Activated T-cell treated with anti-CD3 and anti-CD28 coated beads for 4 hours (primary cell): ENCODE measurements around the gene CASKIN1.
"Not testable (repeated sequence)": the region's sequence is repeated elsewhere in the genome, so short reads cannot be mapped to it uniquely, and the experiment has no call there.

ENCODE experiments used
- DNase-seq: peaks from one replicate; pipeline ENCODE4 v3.0.0-alpha.2; 2020

CASKIN1 gene

DNA sequence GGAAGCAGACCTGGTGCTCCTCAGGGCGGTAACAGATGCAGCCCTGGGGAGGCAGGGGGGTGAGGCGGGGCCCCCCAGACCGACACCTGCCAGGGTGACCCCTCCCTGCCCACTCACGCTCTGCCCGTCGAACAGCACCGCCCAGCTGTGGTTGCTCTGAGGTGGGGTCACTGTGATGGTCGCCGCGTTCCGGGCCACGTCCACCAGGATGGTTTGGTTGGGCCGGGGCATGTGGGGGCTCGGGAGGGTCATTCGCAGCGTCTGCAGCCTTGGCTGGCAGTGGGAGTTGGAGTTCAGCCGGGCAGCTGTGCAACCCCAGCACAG, 13.6 kb upstream of the CASKIN1 start:
- no peak for DNase-seq

DNA sequence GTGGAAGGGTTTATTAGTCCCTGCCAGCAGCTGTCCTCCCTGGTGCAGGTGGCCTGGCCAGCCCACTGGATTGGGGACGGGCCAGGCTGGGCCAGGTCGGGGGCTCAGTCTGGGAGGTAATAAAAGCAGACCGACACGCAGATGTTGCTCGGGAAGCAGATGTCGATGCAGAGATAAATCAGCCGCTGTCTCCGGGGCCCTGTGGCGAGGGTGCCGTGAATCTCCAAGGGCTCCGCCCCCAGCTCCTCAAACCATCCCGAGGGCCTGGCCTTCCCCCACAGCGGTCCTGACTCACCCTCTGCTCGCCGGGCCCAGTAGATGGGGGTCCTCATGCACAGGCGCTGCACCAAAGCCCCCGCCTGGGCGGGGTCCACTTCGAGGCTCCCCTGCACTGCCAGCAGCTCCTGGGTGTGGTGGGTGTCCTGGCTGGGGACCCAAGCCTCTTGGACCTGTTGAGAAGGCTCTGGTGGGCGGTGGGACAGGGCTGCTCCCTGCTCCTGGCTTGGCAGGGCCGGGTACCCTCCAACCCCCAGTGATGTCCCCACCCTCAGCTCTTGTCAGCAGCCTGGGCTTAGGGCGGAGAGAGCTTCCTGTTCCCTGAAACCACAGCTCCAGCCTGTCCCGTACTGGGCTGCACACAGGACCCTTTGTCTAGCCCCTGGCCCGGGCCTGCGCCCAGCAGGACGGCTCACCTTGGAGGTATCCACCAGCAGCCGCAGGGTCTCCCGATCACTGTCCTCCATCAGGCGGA, 13.0 kb upstream of the CASKIN1 start:
- no peak for DNase-seq

DNA sequence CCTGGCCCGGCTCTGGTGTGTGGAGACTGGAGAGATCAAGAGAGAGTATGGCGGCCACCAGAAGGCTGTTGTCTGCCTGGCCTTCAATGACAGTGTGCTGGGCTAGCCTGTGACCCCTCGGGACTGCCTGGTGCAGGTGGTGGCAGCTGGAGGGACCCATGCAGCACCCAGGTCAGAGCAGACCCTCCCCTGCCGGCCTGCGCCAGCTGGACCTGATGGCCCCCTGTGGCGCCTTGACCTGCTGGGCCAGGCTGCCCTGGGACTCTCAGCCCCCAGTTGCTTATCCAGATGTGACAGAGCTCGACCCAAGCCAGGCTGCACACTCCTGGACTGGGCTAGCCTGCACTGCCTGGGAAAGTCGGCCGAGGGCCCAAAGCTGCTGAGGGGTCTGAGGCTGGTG, 12.4 kb upstream of the CASKIN1 start:
- DNase-seq: no peak

DNA sequence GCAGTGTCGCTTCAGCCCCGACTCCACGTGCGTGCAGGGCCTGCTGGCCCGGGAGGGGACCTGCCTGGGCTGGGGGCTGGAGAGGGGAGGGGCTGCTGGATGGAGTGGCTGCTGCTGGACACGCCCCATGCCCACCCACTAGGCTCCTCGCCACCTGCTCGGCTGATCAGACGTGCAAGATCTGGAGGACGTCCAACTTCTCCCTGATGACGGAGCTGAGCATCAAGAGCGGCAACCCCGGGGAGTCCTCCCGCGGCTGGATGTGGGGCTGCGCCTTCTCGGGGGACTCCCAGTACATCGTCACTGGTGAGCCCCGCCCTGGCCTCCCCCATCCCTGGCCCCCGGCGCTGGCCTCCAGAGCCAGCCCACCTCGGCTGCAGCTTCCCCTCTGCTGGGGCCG, 11.9 kb upstream of the CASKIN1 start:
- DNase-seq: no peak

DNA sequence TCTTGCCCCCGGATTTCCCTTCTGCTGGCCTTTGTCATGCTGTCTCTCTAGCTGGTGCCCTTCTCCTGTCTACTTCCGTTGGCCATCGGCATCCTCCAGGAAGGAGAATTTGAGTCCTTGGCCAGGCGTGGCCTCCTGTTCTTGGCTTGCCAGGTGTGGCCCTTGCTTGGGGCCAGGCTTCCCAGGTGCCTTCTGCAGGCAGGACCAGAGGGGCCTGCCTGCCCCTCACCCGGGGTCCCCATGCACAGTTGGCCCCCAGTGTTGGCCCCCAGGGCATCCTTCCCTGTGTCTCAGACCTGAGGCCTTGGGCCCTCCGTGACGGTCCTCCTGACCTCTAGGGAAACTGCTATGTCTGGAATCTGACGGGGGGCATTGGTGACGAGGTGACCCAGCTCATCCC, 11.5 kb upstream of the CASKIN1 start:
- DNase-seq: no peak

DNA sequence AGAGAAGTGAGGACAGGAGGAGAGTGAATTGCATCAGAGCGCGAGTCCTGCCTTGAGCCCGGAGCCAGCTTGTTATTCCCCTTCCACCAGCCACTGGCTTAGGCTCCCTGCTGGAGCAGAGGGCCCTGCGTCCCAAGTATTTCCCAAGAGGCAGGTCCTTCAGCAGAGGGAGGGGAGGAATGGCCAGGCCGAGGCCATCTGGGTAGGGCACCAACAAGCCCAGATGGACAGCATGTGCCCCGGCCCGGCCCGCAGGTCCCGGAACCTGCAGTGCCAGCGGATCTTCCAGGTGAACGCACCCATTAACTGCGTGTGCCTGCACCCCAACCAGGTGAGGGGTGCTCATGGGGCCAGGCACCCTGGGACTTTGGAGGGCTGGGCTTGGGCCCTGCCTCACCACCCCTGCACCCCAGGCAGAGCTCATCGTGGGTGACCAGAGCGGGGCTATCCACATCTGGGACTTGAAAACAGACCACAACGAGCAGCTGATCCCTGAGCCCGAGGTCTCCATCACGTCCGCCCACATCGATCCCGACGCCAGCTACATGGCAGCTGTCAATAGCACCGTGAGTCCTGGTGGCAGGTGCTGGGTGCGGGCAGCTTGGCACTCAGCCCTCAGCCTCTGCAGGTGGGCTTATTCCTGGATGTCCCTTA, 10.5 kb upstream of the CASKIN1 start:
- no peak for DNase-seq

DNA sequence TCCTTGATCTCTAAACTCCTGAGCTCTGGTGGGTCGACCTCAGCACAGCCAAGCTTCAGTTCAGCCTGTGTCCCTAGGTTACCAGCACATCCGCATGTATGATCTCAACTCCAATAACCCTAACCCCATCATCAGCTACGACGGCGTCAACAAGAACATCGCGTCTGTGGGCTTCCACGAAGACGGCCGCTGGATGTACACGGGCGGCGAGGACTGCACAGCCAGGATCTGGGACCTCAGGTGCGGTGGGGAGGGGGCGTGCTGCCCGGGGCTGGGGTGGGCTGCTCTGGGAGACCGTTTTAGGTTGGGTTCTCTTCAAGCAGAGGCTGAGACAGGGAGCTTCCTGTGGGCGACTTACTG, 10.0 kb upstream of the CASKIN1 start:
- DNase-seq: no peak

DNA sequence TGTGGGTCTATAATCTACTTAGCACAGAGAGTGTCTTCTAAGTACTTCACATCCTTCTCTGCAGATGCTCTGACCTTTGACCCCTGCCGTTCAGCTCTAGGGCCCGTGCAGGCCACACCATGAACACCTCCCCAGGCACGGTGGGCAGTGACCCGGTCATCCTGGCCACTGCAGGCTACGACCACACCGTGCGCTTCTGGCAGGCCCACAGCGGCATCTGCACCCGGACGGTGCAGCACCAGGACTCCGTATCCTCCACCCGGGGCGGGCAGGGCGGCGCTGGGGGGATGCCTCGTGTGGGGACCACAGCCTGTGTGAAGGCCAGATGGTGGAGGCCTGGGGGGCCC, 9.5 kb upstream of the CASKIN1 start:
- no peak for DNase-seq

DNA sequence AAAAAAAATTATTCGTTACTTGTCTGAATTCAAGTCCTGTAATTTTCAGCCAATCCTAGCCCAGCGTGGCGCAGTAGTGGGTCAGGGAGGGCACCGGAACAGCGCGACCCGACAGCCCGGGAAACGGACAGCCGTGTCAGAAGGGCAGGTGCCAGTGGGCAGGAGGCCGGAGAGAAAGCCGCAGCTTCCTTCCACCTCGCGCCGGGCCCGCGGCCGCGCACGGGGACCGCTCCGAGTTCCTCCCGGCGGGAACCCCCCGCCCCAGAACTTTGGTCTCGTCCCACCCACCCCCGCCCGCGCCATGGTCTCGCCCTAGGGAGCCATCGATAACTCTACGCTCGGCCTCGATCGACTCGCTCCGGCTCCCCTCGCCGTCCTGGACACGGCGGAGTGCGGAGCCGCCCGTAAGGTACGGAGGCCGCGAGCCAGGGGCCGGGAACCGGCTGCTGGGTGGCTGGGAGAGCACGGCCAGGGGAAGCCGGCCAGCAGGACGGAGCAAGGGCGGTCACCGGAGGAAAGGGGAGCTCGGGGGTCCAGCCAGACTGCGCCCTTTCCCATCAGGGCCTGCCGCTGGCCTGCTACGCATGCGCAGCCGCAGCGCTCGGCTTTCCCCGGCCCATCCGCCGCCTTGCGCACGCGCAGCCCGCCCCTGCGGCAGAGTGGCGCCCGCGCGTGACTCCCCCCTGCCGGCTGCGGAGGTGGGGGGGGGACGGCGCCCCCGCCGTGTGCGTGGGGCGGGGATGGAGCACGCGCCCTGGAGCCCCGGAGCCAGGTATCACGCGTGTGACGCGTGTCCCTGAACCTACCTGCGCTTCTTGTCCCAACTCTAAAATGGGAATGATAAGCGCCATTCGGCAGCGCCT, 8.9 kb upstream of the CASKIN1 start, which contains the start of gene MLST8:
TSS of gene MLST8 (plus strand) at position 351 of the 863 bp plus-strand sequence. CDS start 632 bp downstream, outside the sequence.
- peak; percentile 82 for DNase-seq

DNA sequence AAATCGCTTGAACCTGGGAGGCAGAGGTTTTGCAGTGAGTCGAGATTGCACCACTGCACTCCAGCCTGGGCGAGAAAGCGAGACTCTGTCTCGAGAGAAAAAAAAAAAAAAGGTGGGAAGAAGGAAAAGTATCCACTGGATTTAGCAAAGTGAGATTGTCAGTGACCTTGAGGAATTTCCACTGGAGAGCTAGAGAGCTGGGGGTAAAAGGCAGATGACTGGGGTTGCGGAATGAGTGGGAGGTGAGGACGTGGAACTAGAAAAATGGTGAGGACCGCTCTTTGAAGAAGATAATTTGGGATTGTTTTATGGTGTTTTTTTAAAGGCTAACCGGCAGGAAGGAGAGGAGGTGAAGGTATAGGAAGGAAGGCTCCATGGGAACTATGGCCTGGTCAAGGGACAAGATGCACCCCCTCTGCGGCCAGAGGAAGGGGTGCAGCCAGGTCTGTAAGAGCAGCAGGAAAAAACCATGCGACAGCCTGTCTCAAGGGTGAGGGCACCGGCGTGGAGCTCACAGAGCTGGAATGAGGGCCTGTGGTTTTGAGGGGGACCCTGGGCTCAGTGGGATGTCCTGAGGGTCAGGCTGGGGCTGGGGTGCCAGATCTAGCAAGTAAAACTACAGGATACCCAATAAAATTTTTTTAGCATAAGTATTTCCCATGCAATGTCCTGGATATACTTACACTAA, 8.2 kb upstream of the CASKIN1 start:
- DNase-seq: no peak

DNA sequence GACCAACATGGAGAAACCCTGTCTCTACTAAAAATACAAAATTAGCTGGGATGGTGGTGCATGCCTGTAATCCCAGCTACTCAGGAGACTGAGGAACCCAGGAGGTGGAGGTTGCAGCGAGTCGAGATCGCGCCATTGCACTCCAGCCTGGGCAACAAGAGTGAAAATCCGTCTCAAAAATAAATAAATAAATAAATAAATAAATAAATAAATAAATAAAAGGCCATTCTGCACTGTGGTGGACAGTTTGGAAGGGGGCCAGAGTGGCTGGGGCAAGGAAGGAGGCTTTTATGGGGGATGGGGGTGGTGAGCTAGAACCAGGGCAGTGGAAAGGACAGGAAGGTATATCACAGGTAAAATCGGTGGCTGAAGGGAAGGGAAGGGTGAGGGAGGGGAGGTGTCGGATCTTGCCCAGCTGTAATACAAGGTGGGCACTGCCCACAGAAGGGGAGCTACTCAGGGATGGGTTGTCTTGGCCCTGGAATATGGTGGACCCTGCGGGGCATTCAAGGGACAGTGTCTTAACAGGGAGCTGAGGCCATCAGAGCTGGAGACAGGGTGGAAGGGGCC, 6.8 kb upstream of the CASKIN1 start:
- not testable (repeated sequence) for DNase-seq

DNA sequence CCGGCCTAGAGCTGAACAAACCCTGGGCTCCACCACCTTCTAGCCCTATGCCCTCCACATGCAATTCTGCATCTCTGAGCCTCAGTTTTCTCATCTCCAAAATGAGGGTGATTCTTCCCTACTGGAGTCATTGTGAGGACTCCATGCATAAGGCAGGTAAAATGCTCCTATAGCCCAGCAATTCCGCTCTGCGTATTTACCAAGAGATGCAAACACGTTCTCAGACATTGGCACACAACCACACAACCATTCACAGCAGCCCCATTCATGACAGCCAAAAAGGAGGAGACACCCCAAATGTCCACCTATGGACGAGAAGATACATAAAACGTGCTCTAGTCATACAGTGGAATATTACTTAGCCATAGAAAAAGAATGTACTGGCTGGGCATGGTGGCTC, 3.9 kb upstream of the CASKIN1 start:
- DNase-seq: no peak

DNA sequence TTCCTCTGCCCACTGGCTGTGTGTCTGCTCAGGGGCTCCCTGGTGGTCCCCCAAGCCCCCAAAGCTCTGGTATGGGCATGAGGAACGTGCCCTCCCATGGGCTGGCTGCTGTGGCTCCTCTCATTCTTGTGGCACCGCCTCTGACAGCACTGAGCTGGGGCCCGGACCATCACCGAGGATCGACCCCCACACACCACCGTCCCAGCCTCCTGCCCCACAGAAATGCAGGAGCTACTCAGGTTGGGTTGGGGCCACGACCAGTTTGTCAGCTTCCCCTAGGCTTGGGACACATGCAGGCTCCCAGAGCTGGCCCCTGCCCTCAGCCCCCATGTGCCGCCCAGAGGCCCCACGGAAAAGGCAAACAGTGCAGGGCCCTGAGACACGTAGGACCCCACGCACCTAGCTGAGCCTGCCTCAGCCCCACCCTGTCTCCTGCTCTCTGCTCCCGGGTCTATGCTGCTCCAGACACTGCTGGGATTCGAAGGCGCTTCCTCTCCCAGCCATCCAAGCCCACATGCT, 3.3 kb upstream of the CASKIN1 start:
- no peak for DNase-seq

DNA sequence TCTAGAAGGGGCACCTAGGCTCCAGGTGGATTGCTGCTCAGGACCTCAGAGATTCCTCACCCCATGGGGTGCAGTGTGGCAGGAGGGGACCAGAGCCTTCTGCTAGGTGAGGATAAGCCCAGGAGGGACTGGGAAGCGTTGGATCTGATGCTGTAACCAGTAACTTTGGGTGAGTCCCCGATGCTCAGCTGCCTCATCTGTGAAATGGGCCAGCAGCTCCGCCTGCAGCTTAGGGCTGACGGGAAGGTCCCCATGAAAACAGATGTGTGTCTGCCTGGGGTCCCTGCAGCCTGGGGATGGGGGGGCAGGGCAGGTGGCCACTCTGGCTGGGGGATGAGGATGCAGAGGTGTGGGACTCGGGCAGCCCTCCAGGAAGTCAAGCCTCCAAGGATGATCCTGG, 2.7 kb upstream of the CASKIN1 start:
- no peak for DNase-seq

DNA sequence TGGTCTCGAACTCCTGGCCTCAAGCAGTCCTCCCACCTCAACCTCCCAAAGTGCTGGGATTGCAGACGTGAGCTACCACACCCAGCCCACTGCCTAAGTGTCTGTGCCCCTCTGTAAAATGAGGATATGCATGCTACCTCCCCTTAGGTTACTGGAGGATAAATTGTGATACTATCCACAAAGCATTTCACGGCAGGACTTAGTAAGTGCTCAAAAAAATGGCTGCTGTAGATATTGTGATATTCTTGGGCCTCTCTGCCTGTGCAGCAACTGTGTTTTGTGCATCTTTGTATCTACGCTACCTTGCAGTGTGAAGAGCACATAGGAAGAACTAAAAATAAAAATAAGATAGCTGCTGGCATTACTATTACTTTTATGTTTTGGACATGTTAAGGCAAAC, 1.9 kb upstream of the CASKIN1 start:
- no peak for DNase-seq

DNA sequence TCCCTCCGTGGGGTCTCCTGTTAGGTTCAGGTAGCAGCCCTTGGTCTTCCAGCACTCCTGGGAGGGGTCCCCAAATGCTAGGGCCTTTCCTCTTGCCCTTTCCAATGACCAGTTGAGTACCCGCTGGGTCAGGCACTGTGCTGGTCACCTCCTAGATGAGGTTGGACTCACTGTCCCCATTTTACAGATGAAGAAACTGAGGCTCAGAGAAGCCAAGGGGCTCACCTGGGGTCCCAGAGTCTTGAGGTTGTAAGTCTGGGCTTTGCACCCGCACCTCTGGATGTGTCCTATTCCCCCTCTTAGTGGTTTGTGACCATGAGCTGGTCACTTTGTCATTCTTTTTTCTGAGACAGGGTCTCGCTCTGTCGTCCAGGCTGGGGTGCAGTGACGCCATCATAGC, 1.4 kb upstream of the CASKIN1 start:
- DNase-seq: no peak

DNA sequence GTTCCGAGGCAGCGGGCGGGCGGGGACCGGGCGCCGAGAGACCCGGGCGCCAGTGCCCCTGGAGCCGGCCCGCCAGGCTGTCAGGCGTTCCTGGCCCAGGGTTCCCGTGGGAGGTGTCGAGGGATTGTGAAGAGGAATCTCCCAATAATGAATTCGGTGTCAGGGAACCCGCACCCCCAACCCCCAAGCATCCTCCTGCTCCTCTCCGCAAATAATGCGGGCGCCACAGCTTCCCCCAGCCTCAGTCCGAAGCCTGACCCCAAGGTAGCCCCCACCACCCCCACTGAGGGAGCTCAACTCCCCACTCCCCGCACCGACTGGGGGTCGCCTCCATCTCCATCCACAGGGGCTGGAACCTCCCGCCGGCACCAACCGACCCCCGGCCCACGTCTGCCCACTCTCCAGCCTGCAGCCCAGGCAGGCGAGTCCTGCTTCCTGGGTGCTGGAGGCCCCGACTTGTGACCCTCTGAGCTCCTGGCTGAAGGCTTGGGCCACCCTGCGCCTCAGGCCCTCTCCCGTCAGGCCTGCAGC, 641 bp upstream of the CASKIN1 start:
- DNase-seq: no peak

DNA sequence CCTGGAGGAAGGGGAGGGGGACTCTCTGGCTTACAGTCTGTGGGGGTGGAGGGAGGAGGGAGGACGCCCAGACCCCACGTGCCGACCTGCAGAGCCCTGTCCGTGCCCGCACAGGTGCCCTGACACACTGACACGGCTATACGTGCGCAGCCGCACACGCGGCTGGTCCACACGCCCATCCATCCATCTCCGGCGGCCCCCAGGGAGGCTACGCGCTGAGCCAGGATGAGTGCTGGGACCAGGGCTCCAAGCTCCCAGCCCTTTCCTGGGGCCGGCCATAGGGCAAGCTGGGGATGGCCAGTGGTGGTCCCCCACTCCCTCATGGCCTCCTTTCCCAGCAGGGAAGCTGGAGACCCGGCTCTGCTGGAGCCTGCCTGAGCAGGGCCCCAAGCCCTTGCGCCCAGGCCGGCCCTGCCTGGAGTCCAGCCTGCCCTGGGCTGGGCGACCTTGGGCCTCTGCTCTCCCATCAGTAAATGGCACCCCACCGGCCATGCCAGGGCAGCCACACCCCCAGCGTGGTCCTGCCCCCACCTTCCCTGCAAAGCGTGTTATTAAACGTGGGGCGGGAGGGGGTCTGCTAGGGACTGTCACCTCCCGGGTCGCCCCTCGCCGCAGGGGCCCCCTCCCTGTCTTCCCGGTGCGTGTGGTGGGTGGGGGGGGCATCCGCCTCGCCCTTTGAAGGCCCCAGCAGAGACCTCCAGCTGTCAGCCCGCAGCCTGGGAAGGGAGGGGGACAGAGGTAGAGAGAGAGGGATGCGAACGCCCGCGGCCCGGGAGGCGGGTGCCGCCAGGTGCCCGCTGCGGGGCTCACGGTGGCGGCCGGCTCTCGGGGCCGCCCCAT, 863 bp downstream of the CASKIN1 start:
- DNase-seq: no peak

DNA sequence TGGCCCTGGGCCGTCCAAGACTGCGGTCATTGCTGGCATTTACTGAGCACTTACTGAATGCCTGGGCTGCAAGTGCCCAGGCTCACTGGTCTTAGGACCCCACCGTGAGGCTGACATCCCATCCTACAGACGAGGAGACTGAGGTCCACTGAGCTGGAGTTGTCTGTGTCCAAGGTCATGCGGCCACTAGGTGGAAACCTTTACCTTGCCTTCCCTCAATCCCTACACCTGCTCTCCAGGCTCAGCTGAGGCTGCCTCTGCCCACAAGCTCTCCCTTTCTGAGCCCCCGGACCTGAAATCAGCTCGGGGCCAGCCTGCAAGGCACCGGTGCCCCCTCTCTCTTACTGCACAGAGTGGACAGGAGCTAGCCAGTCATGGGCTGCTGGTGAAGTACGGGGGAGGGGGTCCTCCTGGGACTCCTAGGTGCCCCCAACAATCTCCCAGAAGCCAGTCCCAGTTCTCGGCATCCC, 1.5 kb downstream of the CASKIN1 start:
- DNase-seq: no peak

DNA sequence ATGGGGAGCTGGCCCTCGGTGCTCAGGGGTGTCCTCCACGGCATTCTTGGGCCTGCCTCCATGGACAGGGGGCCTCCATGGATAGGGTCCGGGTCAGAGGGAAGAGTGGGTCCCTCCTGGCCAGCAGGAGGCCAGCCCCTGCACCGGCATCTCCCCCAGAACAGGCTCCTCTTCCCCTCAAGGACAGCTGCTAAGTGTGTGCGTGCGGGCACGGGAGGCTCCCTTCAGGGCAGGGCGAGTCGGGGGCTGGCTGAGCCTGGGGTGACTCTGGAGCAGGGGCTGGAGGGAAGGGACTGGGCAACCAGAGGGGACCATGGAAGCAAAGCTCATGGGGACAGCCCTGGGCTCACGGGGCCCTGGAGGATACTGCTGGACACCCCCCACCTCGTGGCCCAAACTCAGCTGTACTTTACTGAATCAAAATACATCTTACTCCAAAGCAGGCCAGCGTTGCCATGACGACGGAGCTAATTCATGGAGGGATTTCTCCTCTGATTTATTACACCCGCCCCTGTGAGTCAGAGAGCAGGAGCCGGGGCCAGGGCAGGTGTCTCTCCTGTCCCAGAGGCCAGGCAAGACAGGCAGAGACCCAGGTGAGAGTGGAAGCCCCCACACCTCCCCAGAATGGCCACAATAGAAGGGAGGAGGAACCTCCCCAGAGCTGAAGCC, 2.1 kb downstream of the CASKIN1 start:
- DNase-seq: no peak

DNA sequence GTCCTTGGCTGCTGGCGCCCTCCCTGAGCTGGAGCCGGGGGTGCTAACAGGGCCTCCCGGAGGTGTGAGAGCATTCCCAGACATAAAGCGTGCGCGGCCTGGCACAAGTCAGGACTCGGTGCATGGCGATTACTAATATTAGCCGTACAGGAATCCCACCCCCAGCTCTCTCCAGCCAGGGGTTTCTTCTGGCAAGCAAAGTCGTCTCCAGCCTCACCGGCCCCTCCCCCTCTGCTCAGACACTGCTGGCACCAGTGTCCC, 5.0 kb downstream of the CASKIN1 start:
- no peak for DNase-seq
